ENCODE measurements around the gene WDR70. TPM values are rescaled to one million over a fixed set of nuclear protein-coding genes. Genes with fewer than 3 reads are reported as not detected.

Gene WDR70
- total RNA-seq, 1 experiment from 2014 or later, result 40.2 TPM

DNA sequence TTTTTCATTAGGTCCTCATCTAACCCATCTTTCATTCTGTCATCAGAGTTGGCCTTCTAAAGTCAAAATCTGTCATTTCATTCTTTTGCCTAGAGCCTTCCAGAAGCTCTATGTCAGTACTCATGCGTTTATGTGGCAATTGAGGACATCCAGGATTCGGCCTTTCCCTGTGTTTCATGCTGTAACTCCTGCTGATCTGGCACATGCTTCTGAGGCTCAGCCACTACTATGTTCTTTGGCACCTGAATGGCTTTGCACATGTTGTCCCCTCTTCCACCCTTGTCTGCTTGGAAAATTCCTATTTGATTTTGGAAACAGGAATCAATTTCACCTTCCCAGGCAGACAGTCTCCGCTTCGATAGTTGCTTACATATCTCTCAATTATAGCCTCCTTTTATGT is 375.9 kb downstream of the WDR70 start:
- TF ChIP-seq, protein P1, sequence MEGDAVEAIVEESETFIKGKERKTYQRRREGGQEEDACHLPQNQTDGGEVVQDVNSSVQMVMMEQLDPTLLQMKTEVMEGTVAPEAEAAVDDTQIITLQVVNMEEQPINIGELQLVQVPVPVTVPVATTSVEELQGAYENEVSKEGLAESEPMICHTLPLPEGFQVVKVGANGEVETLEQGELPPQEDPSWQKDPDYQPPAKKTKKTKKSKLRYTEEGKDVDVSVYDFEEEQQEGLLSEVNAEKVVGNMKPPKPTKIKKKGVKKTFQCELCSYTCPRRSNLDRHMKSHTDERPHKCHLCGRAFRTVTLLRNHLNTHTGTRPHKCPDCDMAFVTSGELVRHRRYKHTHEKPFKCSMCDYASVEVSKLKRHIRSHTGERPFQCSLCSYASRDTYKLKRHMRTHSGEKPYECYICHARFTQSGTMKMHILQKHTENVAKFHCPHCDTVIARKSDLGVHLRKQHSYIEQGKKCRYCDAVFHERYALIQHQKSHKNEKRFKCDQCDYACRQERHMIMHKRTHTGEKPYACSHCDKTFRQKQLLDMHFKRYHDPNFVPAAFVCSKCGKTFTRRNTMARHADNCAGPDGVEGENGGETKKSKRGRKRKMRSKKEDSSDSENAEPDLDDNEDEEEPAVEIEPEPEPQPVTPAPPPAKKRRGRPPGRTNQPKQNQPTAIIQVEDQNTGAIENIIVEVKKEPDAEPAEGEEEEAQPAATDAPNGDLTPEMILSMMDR (IDR thresholded peaks at IDR 0.05; ENCODE audit: insufficient read depth in 1 of 2, low read depth in 1 of 2, low read length in 1 of 2, severe bottlenecking in 1 of 2, unreplicated experiment in 1 of 2), result no peak
- intact Hi-C loops (cut with micrococcal nuclease; ENCODE audit: unreplicated experiment), result no loop called here
- Mint-ChIP-seq H3K4me1 (ENCODE audit: low read depth, unreplicated experiment) (no peaks in the 10 kb centered on the region), H3K27me3 (ENCODE audit: insufficient read depth, unreplicated experiment) (no peaks in the 10 kb centered on the region), H3K4me3 (ENCODE audit: unreplicated experiment) (no peak overlapping the region), H3K9me3 (ENCODE audit: unreplicated experiment) (no peaks in the 10 kb centered on the region), H3K36me3 (ENCODE audit: insufficient read depth, unreplicated experiment) (no peaks in the 10 kb centered on the region), H3K27ac (ENCODE audit: unreplicated experiment) (no peak overlapping the region)
- H3K4me3 ChIP-seq (ENCODE audit: low read depth, low read length), result no peak overlapping the region
- H3K36me3 ChIP-seq (ENCODE audit: control insufficient read depth, insufficient read depth, low read length), result no peaks in the 10 kb centered on the region
- H3K27me3 ChIP-seq (replicated peaks; ENCODE audit: control insufficient read depth, insufficient read depth, low read length), result no peaks in the 10 kb centered on the region
- DNase-seq, result no peak
- H3K4me1 ChIP-seq, result no peaks in the 10 kb centered on the region; the same call in 1 of the 2 replicates
- no TSS peak for BruUV-seq (replicated peaks)
- POLR2A ChIA-PET, result no interaction called here
- CTCF ChIA-PET, result no interaction called here
- no peaks in the 10 kb centered on the region for H3K9me3 ChIP-seq

DNA sequence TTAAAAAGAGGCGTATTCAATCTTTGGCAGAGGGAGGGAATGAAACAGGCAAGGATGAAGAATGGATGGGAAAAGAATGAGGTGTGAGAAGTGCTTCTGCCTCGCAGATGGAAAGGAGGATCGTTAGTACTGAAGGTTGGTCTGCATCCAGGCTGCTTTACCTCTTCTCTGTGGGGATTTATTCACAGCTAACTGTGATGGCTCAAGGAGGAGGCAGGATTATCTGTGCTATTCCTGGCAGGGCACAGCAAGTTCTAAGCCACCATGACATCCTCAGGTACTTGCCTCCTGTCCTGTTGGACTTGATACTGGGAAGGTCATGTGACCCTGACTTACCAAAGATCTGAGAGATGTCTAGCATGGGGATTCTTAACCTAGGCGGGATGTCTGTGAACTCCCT is 376.5 kb downstream of the WDR70 start:
- Histone ChIP-seq H3K36me3 (ENCODE audit: control insufficient read depth, insufficient read depth, low read length) (no peaks in the 10 kb centered on the region), H3K9me3 (no peaks in the 10 kb centered on the region), H3K4me1 (no peaks in the 10 kb centered on the region; the same call in 1 of the 2 replicates), H3K27me3 (replicated peaks; ENCODE audit: control insufficient read depth, insufficient read depth, low read length) (no peaks in the 10 kb centered on the region), H3K4me3 (ENCODE audit: low read depth, low read length) (no peak overlapping the region)
- intact Hi-C loops (cut with micrococcal nuclease; ENCODE audit: unreplicated experiment), result no loop called here
- DNase-seq, result no peak
- CTCF ChIA-PET, result interaction anchor here (0.6 kb wide), 1 partner anchor 241 kb away, joined by 3 read pairs; no protein-coding TSS in a partner anchor
- Mint-ChIP-seq H3K36me3 (ENCODE audit: insufficient read depth, unreplicated experiment) (no peaks in the 10 kb centered on the region), H3K4me1 (ENCODE audit: low read depth, unreplicated experiment) (no peaks in the 10 kb centered on the region), H3K9me3 (ENCODE audit: unreplicated experiment) (no peaks in the 10 kb centered on the region), H3K27ac (ENCODE audit: unreplicated experiment) (no peak overlapping the region), H3K4me3 (ENCODE audit: unreplicated experiment) (no peak overlapping the region), H3K27me3 (ENCODE audit: insufficient read depth, unreplicated experiment) (no peaks in the 10 kb centered on the region)
- BruUV-seq (replicated peaks), result no TSS peak
- POLR2A ChIA-PET, result no interaction called here
- TF ChIP-seq, protein P1 (IDR thresholded peaks at IDR 0.05; ENCODE audit: insufficient read depth in 1 of 2, low read depth in 1 of 2, low read length in 1 of 2, severe bottlenecking in 1 of 2, unreplicated experiment in 1 of 2), result no peak

DNA sequence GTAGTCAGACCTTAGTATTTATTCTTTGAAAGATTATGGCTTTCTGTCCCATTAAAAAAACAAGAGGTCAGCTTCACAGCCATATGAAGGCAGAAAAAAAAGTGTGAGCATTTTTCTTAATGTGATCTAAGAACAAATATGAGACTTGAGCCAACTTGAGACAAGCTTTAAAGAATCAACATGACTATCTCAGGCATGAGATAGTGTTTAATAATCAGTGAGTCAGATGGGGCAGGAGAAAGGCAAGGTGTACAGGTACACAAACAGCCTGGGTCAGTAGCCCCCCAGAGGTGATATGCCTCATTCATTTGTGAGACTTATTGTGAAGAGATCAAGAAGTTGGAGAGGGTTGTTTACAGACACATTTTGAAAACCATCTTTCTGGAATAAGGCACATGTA is 377.1 kb downstream of the WDR70 start:
- no peaks in the 10 kb centered on the region for H3K36me3 Mint-ChIP-seq (ENCODE audit: insufficient read depth, unreplicated experiment)
- H3K9me3 Mint-ChIP-seq (ENCODE audit: unreplicated experiment), result no peaks in the 10 kb centered on the region
- intact Hi-C loops (cut with micrococcal nuclease; ENCODE audit: unreplicated experiment), result loop anchor here (1.0 kb wide), 1 partner anchor 343 kb away; no protein-coding TSS in a partner anchor
- Histone ChIP-seq H3K4me1 (no peaks in the 10 kb centered on the region; the same call in 1 of the 2 replicates), H3K9me3 (no peaks in the 10 kb centered on the region), H3K27me3 (replicated peaks; ENCODE audit: control insufficient read depth, insufficient read depth, low read length) (no peaks in the 10 kb centered on the region), H3K4me3 (ENCODE audit: low read depth, low read length) (no peak overlapping the region), H3K36me3 (ENCODE audit: control insufficient read depth, insufficient read depth, low read length) (no peaks in the 10 kb centered on the region)
- DNase-seq, result peak in 1 of 2 experiments; percentile 6
- no peaks in the 10 kb centered on the region for H3K4me1 Mint-ChIP-seq (ENCODE audit: low read depth, unreplicated experiment)
- POLR2A ChIA-PET, result no interaction called here
- CTCF ChIA-PET, result interaction anchor here (0.6 kb wide), 1 partner anchor 242 kb away, joined by 3 read pairs; no protein-coding TSS in a partner anchor
- H3K27ac Mint-ChIP-seq (ENCODE audit: unreplicated experiment), result no peak overlapping the region
- no TSS peak for BruUV-seq (replicated peaks)
- H3K27me3 Mint-ChIP-seq (ENCODE audit: insufficient read depth, unreplicated experiment), result no peaks in the 10 kb centered on the region
- TF ChIP-seq, protein P1 (IDR thresholded peaks at IDR 0.05; ENCODE audit: insufficient read depth in 1 of 2, low read depth in 1 of 2, low read length in 1 of 2, severe bottlenecking in 1 of 2, unreplicated experiment in 1 of 2), result no peak
- H3K4me3 Mint-ChIP-seq (ENCODE audit: unreplicated experiment), result no peak overlapping the region
